Testis (tissue), 2 donors: ENCODE results near the gene ZRSR2.

Source experiments
- CTCF ChIP-seq, 3 experiments: fragments of 450-650 bp in 2 of 3; fragments of 200-600 bp in 1 of 3; sonication (generic) in 1 of 3; IDR thresholded peaks; one replicate each; pipeline ENCODE4 v1.5.1; 2016 to 2019; ENCODE audit warnings: antibody characterized with exemption in 3 of 3, mild to moderate bottlenecking in 2 of 3, moderate library complexity in 1 of 3
- POLR2A ChIP-seq: fragments of 450-650 bp; IDR thresholded peaks from one replicate; pipeline ENCODE4 v1.6.1; 2017; ENCODE audit warnings: antibody characterized with exemption, mild to moderate bottlenecking, moderate library complexity

DNA sequence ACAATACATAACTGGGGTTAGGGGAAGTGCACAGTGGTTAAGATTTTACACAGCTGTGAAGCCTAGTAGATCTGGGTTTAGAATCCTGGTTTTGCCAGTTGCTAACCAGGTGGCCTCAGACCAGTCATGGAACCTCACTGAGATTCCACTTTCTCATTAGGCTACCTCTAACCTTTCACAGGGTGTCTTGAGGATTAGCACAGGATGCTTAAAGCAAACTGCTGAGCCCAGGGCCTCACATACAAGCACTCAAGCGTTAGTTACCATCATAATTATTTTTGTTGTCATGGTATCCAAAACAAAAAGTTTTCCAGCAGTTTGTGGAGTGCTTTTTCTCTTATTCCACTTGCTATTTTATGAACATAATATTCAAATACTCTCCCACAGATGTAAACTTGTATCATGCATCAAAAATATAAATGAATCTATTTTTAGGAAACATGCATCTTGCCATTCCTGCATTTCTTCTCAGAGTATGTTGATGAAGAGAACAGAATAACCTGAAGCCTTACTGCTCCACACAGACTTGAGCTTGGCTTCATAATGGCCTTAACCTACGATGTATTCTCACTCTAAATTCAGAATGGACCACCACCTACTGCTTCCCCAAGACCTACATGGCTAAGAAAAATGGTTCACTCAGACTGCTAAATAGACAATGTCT lies 51.7 kb downstream of the ZRSR2 start:
- TF ChIP-seq POLR2A: no peak
- TF ChIP-seq CTCF (IDR thresholded peaks at IDR 0.05): no peak
